ENCODE results near the gene SEC61A2.

Gene SEC61A2

GRCh38 chr10:12200850-12201249 is 71.4 kb downstream of the SEC61A2 start:
- no peak for DNase-seq

GRCh38 chr10:12201543-12201942 is 72.1 kb downstream of the SEC61A2 start:
- no peak for DNase-seq

GRCh38 chr10:12202226-12202625 is 72.7 kb downstream of the SEC61A2 start:
- DNase-seq = no peak

GRCh38 chr10:12205082-12205481 is 75.6 kb downstream of the SEC61A2 start:
- no peak for DNase-seq

GRCh38 chr10:12207114-12207513 is 77.6 kb downstream of the SEC61A2 start:
- no peak for DNase-seq

DNA sequence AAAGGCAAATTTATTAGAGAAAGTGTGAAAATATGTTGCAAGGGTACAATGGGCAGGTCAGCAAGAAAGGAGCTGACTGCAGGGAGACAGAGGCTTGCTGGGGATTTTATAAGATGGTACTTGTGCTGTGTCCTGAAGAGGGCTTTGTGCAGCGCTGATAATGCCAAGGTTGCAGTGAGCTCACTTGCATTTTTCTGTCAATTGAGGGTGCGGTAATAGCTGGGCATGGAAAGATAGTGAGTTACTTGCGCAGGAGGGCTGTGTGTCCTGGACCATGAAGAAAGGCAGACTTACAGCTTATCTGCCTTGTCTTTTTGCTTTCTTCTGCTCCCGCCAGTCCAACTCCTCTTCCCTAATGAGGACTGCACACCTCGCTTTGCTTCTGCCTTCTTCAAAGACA is 79.0 kb downstream of the SEC61A2 start:
- DNase-seq = no peak

DNA sequence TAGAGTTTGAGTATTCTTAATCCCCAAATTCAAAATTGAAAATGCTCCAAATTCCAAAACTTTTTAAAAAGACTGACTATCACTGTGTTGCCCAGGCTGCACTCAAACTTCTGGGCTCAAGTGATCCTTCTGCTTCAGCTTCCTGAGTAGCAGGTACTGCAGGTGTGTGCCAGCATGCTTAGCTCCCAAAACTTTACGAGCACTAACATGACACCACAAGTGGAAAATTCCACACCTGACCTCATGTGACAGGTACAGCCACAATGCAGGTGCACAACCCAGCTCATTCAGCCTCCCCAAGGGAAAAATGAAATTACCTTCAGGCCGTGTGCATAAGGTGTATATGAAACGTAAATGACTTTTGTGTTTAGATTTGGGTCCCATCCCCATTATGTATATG is 83.0 kb downstream of the SEC61A2 start:
- no peak for DNase-seq

DNA sequence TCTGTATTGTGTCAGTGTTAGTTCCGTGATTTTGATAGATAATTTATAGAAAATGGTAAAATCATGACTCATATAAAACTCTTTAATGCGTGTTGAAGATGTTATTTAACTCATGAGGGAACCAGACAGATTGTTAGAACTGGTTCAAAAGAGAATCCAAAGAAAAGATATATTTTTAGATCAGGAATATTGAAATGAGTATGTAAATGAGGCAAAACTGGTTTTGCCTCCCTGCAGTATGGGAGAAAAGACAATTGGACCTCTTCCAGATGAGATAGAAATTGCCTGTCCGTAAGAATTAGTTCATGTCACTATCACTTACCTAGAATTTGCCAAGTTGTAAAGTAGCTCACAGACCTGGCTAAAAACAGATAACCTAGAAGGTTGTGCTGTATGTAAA is 84.1 kb downstream of the SEC61A2 start:
- DNase-seq = no peak

DNA sequence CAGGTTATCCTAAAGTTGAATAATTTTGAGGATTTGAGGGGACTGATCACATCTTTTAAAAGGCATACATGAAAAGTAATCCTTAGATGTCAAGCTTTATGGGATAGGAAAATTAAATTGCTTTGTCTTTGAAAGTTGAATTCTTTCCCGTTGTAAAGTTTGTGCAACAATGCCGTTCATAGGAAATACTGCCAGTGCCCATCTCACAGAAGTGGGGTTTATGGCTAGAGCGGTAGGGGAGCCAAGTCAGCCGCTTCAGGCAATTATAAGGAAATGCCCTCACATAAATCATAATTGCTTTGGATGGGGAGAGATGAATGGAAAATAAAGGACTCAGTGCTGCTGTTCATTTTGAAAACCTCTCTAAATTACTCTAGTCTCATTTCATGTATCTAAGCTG is 84.6 kb downstream of the SEC61A2 start:
- DNase-seq = no peak

GRCh38 chr10:12214763-12215218 is 85.3 kb downstream of the SEC61A2 start:
- DNase-seq = peak; percentile 36

All from activated gamma-delta T cell treated with Interleukin-2 at 50 U/mL for 16 hours (primary cell).